DMS53 (cell line): Measurements from ENCODE around the gene COBLL1.
A peak's percentile ranks its signal among the peaks of the same experiment; 100 is the strongest.

ENCODE experiments used
- DNase-seq: peaks from one replicate; lab custom pipeline; 2025; lab: John Stamatoyannopoulos, UW

Gene COBLL1

GRCh38 chr2:164757934-164758695 is 83.5 kb downstream of the COBLL1 start:
- peak; percentile 58 for DNase-seq

GRCh38 chr2:164756773-164757172 is 84.8 kb downstream of the COBLL1 start:
- no peak for DNase-seq

GRCh38 chr2:164755952-164756351 is 85.7 kb downstream of the COBLL1 start:
- no peak for DNase-seq

GRCh38 chr2:164754157-164755093 is 87.2 kb downstream of the COBLL1 start:
- no peak for DNase-seq

- DNase-seq = no peak
Measured at GRCh38 chr2:164752956-164753355, 88.7 kb downstream of the COBLL1 start.

- no peak for DNase-seq
Measured at GRCh38 chr2:164747783-164748433, 93.7 kb downstream of the COBLL1 start.

GRCh38 chr2:164747140-164747539 is 94.5 kb downstream of the COBLL1 start:
- no peak for DNase-seq

- no peak for DNase-seq
Measured at GRCh38 chr2:164746713-164747112, 94.9 kb downstream of the COBLL1 start.

GRCh38 chr2:164745012-164745797 is 96.4 kb downstream of the COBLL1 start:
- no peak for DNase-seq

GRCh38 chr2:164742738-164743317 is 98.8 kb downstream of the COBLL1 start:
- no peak for DNase-seq

- DNase-seq = peak; percentile 11
Measured at GRCh38 chr2:164739966-164740365, 101.7 kb downstream of the COBLL1 start.

- DNase-seq = peak; percentile 96
Measured at GRCh38 chr2:164737612-164738081, 104.0 kb downstream of the COBLL1 start.

- DNase-seq = no peak
Measured at GRCh38 chr2:164735309-164735919, 106.2 kb downstream of the COBLL1 start.

- no peak for DNase-seq
Measured at GRCh38 chr2:164734196-164734595, 107.4 kb downstream of the COBLL1 start.

- no peak for DNase-seq
Measured at GRCh38 chr2:164725542-164725941, 116.1 kb downstream of the COBLL1 start.

- no peak for DNase-seq
Measured at GRCh38 chr2:164722616-164723338, 118.8 kb downstream of the COBLL1 start.

- DNase-seq = no peak
Measured at GRCh38 chr2:164721430-164721829, 120.2 kb downstream of the COBLL1 start.

GRCh38 chr2:164719996-164720941 is 121.4 kb downstream of the COBLL1 start:
- DNase-seq = no peak
